CD4-positive, alpha-beta T cell treated with Interleukin-15 for 1 hour (primary cell): ENCODE results near the gene IQCH.

Experiments
- DNase-seq: peaks from one replicate; pipeline ENCODE4 v3.0.0-alpha.2; 2020

The IQCH gene

DNA sequence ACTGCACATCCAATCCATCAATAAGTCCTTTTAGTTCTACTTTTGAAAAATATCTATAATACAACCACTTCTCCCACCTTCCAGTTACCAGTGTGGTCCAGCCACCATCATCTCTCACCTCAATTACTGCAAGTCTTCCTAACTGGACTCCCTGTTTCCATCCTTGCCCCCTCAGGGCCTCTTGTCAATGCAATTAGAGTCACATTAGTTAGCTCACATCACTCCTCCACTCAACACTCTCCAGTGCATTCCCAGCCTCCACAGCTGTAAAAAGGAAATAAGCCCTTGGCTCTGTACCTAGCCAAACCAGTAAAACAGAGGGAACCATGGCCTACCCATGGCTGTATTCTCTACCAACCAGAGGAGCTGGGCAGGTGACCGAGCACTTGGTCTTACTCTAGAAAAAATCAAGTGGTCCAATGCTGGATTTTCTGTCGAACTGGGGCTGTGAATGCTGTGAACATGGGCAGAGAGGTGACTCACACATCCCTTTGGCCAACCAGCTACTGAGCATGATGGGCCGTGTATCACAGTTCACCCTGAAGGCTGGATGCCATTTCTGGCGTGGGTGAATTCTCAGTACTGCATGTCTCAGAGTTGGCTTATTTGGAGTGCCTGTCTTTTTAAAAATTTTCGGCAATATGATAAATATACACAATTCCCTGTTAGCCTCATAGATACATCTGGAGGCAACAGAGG is 203.9 kb downstream of the IQCH start:
- DNase-seq = no peak

GRCh38 chr15:67460521-67460920 is 205.9 kb downstream of the IQCH start:
- DNase-seq = no peak

GRCh38 chr15:67461735-67462134 is 207.1 kb downstream of the IQCH start:
- DNase-seq = no peak

GRCh38 chr15:67462875-67463274 is 208.3 kb downstream of the IQCH start:
- DNase-seq = no peak

- DNase-seq = no peak
Observed at GRCh38 chr15:67463488-67463887, 208.9 kb downstream of the IQCH start.

DNA sequence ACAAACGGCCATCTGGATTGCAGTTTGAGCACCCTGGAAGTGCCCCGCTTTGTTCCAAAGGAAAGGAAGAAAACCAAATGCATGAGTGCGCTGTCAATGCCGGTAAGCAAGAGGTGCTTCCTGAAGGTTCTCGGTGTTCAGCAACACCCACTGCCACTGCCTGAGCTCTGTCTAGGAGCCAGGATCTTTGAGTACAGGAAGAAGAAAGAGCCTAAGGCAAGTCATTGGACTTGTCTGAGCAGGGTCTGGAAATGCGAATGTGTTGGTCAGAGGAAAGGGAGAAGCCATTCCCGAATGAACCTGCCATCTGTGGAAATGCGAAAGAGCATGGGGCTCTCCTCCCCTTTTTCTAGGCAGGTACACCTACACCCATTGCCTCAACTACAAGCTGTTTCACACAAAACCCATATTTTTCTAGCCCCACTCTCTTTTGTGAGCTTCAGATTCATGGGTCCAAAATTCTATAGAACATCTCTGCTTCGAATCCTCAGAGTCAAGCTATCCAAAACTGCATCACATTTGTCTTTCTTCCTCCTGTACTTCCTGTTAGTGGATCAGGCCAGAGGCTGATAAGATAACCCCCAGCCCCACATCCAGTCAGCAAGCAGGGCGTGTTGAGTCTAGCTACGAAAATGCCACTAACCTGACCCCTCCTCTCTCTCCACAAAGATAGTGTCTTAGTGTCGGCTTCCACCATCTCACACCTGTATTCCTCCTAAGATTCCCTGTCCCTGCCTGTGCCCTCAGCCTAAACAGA is 210.8 kb downstream of the IQCH start:
- DNase-seq = no peak

DNA sequence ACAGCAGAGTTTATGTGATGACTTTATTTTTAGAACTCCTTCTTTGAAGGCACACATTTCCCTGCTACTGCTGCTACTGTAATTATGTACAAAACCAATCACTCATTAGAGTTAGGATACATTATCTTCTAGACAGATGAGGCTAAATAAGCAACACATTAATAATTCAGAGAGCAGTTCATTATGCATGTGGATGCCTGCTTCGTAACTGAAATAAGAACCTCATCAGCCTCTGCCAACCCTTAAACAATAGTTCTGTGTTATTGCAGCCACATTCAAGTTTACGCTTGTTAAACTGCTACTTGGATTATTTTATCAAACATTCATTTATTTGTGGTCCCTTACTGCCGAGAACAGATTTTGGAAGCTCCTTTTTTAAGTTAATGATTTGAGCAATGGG is 213.8 kb downstream of the IQCH start:
- DNase-seq = no peak

DNA sequence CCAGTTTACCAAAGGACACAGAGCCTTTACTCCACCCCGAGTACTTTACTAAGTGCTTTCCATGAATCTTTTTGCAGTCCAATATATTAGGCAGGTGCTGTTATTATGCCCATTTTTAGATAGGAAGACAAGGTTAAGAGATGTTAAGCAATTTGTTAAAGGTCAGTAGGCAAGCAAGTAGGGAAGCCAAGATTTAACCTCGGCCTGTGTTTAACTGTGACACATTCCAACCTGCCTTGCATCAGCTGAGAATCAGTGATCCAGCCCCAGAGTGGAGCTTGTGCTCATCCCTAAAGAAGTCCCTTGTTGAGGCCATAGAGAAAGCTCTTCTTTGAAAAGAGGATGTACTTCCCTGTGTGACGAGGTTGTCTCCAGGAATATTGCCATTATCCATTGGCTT is 215.1 kb downstream of the IQCH start:
- no peak for DNase-seq

DNA sequence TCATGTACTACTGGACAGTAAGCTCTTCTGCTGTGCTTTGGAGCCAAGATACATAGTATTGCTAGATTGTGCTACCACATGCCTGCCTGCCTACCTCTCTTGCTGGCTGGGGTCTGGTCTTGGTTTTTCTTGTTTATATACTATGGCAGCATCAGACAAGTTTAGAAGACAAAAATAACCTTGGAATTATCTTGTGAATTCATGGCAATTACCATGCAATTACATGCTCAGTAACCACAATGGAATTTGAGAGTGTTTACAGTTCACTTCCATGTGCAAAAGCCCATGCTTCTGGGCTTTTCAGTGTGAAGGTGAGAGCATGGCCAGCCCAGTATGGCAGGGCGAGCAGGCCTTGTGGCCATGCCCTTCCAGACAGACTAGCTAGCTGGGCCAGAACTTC is 218.4 kb downstream of the IQCH start:
- DNase-seq = no peak

GRCh38 chr15:67474405-67475110 is 220.0 kb downstream of the IQCH start:
- no peak for DNase-seq

- no peak for DNase-seq
Observed at GRCh38 chr15:67479781-67480505, 225.4 kb downstream of the IQCH start.

DNA sequence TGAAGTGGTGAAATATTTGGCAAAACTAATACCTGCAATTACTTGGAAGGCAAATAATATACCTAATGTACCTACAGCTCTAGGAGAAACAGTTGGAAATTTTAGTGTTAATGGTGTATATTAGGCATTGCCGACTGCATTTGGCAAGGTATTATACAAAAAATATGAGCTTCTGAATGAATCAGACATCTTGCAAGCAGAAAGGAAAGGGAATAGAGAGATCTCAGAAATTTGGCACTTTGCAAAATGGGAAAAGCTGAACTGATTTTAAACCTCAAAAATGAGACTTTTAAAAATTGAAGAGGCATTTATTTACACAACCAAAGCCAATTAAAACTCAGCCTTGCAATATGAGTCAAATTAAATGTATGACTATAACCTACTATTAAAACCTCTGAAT is 226.2 kb downstream of the IQCH start:
- DNase-seq = no peak

DNA sequence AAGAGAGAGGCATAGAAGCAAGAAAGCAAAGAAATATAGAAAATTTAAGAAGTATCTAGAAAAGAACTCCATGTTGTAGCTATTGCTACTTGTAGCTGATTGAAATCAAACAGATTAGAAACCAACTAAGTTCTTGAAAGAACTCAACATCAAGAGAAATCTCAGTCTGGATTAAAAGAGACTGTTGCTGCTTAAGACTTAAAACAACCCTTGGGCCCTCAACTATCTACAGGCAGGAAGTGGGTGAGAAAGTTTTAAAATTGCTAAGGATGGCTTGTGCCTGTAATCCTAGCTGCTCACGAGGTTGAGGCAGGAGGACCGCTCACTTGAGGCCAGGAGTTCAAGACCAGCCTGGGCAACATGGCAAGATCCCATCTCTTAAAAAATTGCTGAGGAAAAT is 227.1 kb downstream of the IQCH start:
- DNase-seq = no peak

GRCh38 chr15:67495585-67495984 is 241.0 kb downstream of the IQCH start:
- no peak for DNase-seq

DNA sequence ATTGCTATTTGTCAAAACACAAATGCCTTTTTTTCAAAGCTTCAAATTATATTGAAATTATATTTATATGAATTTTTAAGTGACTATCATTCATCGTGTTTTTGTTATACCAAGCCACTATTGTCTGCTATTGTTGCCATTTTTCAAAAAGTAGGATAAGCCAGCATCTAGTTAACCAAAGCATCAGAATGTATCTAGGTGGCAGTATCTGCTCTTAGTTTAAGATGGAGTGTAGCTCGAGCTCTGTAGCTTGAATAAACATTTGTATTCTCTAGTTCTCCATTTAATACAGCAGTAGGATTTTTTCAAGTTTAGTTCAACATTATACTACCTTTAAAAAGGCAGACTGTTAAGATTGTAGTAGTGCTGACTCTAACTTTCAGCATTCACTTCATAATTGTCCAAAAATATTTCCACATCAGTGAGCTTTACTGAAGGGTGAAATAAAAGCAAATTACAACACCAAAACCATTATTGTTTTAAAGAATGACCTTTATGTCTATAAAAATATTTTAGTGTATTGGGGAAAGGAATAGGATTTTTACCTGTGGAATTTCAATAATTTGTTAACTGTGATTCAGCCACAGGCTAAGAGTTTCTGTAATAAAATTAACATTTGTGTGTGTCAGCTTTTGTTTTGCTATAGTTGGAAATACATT is 246.7 kb downstream of the IQCH start:
- no peak for DNase-seq

- no peak for DNase-seq
Observed at GRCh38 chr15:67501836-67502461, 247.4 kb downstream of the IQCH start.

DNA sequence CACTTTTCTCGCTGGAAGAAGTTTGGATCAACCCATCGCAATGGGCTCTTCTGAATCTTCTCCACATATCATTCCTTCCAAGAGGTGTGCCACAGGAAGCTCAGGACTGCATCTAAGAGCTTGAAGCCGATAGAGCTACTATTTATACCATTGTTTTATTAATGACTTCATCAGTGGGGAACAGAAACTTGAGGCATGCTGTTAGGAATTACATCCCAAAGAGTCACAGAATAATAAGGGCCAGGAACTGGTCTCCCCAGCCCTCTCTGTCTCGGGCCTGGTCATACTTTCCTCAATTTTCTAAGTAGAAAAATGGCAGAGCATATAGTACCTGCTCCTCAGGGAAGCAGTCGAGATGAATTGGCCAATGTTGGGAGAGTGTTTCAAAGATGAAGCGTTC is 249.5 kb downstream of the IQCH start:
- DNase-seq = no peak

- no peak for DNase-seq
Observed at GRCh38 chr15:67504796-67505195, 250.2 kb downstream of the IQCH start.

DNA sequence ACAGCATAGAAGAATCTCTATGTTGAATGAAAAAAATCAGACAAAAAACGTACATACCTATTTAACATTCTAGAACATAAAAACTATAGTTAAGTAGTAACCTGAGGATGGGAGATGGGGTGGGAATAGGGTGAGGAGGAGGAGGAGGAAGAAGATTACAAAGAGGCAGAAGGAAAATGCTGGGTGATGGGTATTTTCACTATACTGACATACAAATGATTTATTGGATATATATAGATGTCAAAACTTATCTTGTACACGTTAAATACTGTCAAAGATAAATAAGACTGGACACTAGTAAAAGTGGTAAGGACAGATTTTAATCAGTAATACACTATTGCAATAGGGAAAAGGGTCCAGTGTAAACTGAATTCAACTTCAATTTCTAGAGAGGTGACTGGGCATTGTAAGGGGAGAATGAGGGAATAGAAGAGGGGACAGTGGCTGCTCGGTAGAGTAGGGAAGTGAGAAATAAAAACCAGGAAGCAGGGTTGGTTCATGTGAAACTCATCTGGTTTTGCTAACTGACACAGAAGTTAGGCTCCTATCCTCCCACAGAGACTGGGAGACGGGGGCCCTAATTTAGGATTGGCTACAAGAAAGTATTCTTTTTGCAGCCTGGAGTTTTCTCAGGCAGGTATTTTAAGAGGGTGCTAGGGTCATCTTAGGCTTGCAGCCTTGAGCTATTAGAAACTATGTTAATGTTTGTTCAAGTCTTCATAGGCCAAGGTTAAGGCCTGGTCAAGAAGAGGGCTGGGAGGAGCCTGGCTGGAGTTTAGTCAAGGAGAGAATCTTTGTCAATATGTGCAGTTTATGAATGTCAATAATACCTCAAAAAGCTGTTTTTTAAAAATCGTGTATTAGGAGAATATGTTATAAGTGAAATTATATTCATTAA is 251.3 kb downstream of the IQCH start:
- DNase-seq = no peak

- DNase-seq = no peak
Observed at GRCh38 chr15:67506775-67507747, 252.5 kb downstream of the IQCH start.
